SK-N-SH (cell line): ENCODE measurements around the gene DNAJC1. TPM values are rescaled to one million over a fixed set of nuclear protein-coding genes. Genes with fewer than 3 reads are reported as not detected.

Source experiments
- CTCF ChIA-PET: fragments of 300-600, 350-600 bp; formaldehyde crosslinking; extraction: SDS; loops from one replicate; lab custom pipeline; 2021; lab: Yijun Ruan, JAX
- POLR2A ChIA-PET: fragments of 350-600 bp; sonication (Branson Sonifier 250); formaldehyde crosslinking; extraction: SDS; loops from one replicate; lab custom pipeline; 2020; ENCODE audit warnings: antibody characterized with exemption, inconsistent platforms; lab: Yijun Ruan, JAX
- DNase-seq: peaks from one replicate; pipeline ENCODE4 v3.0.0; 2012
- H2AFZ ChIP-seq: fragments of 200-600 bp; sonication (generic); 2 replicates; pipeline ENCODE4 v1.8.1; 2016; ENCODE audit warnings: antibody characterized with exemption, mild to moderate bottlenecking, low read depth
- H3F3A ChIP-seq: fragments of 200-600 bp; sonication (generic); replicated peaks from 2 replicates; pipeline ENCODE3; 2016; ENCODE audit warnings: antibody characterized with exemption, mild to moderate bottlenecking; ENCODE audit not compliant: insufficient read depth
- H3K27ac ChIP-seq, 2 experiments: fragments of 200-500 bp in 1 of 2; fragments of 200-600 bp in 1 of 2; sonication (Bioruptor generic) in 1 of 2; sonication (generic), shearing (Covaris generic) in 1 of 2; 2 replicates each; pipeline versions ENCODE4 v1.5.1 to v1.6.1; 2014 to 2016; ENCODE audit warnings: low read depth in 2 of 2, inconsistent platforms in 1 of 2, low read length in 1 of 2, mild to moderate bottlenecking in 1 of 2, mixed read lengths in 1 of 2
- H3K27me3 ChIP-seq: fragments of 200-600 bp; sonication (generic), shearing (Covaris generic); 2 replicates; pipeline ENCODE4 v1.6.1; 2016; ENCODE audit warnings: mixed run types; ENCODE audit not compliant: insufficient read depth
- H3K36me3 ChIP-seq, 2 experiments: fragments of 200-500 bp in 1 of 2; fragments of 200-600 bp in 1 of 2; sonication (Bioruptor generic) in 1 of 2; sonication (generic) in 1 of 2; replicated peaks in 1 of 2; 2 replicates each; pipeline versions ENCODE3 to v1.5.1; 2014 to 2016; ENCODE audit warnings: low read length in 1 of 2, mild to moderate bottlenecking in 1 of 2; ENCODE audit not compliant: insufficient read depth in 2 of 2, control insufficient read depth in 1 of 2
- H3K4me1 ChIP-seq, 2 experiments: fragments of 200-500 bp in 1 of 2; fragments of 200-600 bp in 1 of 2; sonication (Bioruptor generic) in 1 of 2; sonication (generic), shearing (Covaris generic) in 1 of 2; 2 replicates each; pipeline versions ENCODE4 v1.5.1 to v1.6.1; 2014 to 2016; ENCODE audit warnings: low read depth in 1 of 2, low read length in 1 of 2, mixed run types in 1 of 2; ENCODE audit not compliant: insufficient read depth in 2 of 2, control insufficient read depth in 1 of 2
- H3K4me2 ChIP-seq: fragments of 200-600 bp; sonication (generic), shearing (Covaris generic); 2 replicates; pipeline ENCODE4 v1.6.1; 2017; ENCODE audit warnings: mixed run types
- H3K4me3 ChIP-seq, 2 experiments: fragments of 200-500 bp in 1 of 2; fragments of 200-600 bp in 1 of 2; sonication (Bioruptor generic) in 1 of 2; sonication (generic), shearing (Covaris generic) in 1 of 2; 2 replicates each; pipeline versions ENCODE4 v1.5.1 to v1.8.1; 2014 to 2016; ENCODE audit warnings: low read depth in 2 of 2, inconsistent platforms in 1 of 2, low read length in 1 of 2, mild to moderate bottlenecking in 1 of 2, mixed read lengths in 1 of 2, moderate library complexity in 1 of 2
- H3K79me2 ChIP-seq: fragments of 200-600 bp; sonication (generic); 2 replicates; pipeline ENCODE4 v1.8.1; 2017; ENCODE audit warnings: mild to moderate bottlenecking; ENCODE audit not compliant: insufficient read depth
- H3K9ac ChIP-seq: fragments of 200-600 bp; sonication (generic); 2 replicates; pipeline ENCODE4 v1.6.1; 2017; ENCODE audit warnings: mixed run types
- H3K9me2 ChIP-seq: fragments of 200-600 bp; sonication (generic); 2 replicates; pipeline ENCODE4 v1.6.1; 2017; ENCODE audit warnings: mixed run types
- H3K9me3 ChIP-seq: fragments of 200-600 bp; sonication (generic); 2 replicates; pipeline ENCODE4 v1.6.1; 2017; ENCODE audit warnings: mixed run types, mild to moderate bottlenecking, moderate library complexity
- H4K20me1 ChIP-seq: fragments of 200-600 bp; sonication (generic); 2 replicates; pipeline ENCODE4 v1.6.1; 2017; ENCODE audit warnings: mild to moderate bottlenecking, mixed run types; ENCODE audit not compliant: insufficient read depth
- CHD2 ChIP-seq: fragments of 150-350 bp; IDR thresholded peaks from 2 replicates; pipeline ENCODE4 v1.6.1; 2018; ENCODE audit warnings: low read length; ENCODE audit not compliant: partially characterized antibody
- ELF1 ChIP-seq: IDR thresholded peaks from 2 replicates; pipeline ENCODE4 v1.4.0; 2012
- EP300 ChIP-seq, 2 experiments: IDR thresholded peaks; 2 replicates each; pipeline versions ENCODE4 v1.4.0 to v1.6.1; 2012; ENCODE audit warnings: borderline replicate concordance in 1 of 2, low read depth in 1 of 2, low read length in 1 of 2
- FOSL2 ChIP-seq: IDR thresholded peaks from 2 replicates; pipeline ENCODE4 v1.4.0; 2012; ENCODE audit warnings: low read depth, mild to moderate bottlenecking, moderate library complexity, borderline replicate concordance
- FOXJ3 ChIP-seq: sonication (generic); formaldehyde crosslinking; IDR thresholded peaks from 2 replicates; pipeline ENCODE4 v1.5.1; 2020; ENCODE audit warnings: mild to moderate bottlenecking, missing genetic modification reagents
- FOXM1 ChIP-seq: IDR thresholded peaks from 2 replicates; pipeline ENCODE4 v1.4.0; 2012; ENCODE audit warnings: low read depth, mild to moderate bottlenecking
- GABPA ChIP-seq: IDR thresholded peaks from 2 replicates; pipeline ENCODE4 v1.4.0; 2012; ENCODE audit warnings: low read depth, mild to moderate bottlenecking
- GATA2 ChIP-seq: sonication (generic); formaldehyde crosslinking; IDR thresholded peaks from 2 replicates; pipeline ENCODE4 v1.5.0; 2020; ENCODE audit warnings: mild to moderate bottlenecking, missing genetic modification reagents
- JUND ChIP-seq: IDR thresholded peaks from 2 replicates; pipeline ENCODE4 v1.4.0; 2012
- MEF2A ChIP-seq: IDR thresholded peaks from 2 replicates; pipeline ENCODE4 v1.4.0; 2012; ENCODE audit warnings: low read depth, borderline replicate concordance
- MXI1 ChIP-seq: IDR thresholded peaks from 2 replicates; pipeline ENCODE4 v1.6.1; 2012; ENCODE audit warnings: mild to moderate bottlenecking, low read depth, low read length, improper control_type of control experiment
- PBX3 ChIP-seq: IDR thresholded peaks from 2 replicates; pipeline ENCODE4; 2012
- POLR2AphosphoS5 ChIP-seq: IDR thresholded peaks from 2 replicates; pipeline ENCODE4 v1.6.1; 2012; ENCODE audit warnings: low read depth, low read length
- RAD21 ChIP-seq: IDR thresholded peaks from 2 replicates; pipeline ENCODE4 v1.6.1; 2012; ENCODE audit warnings: mild to moderate bottlenecking, low read length
- RCOR1 ChIP-seq: fragments of 150-350 bp; IDR thresholded peaks from 2 replicates; pipeline ENCODE4 v1.6.1; 2017; ENCODE audit warnings: antibody characterized with exemption, low read length
- REST ChIP-seq: IDR thresholded peaks from 2 replicates; pipeline ENCODE4 v1.6.1; 2012; ENCODE audit warnings: mild to moderate bottlenecking, low read depth, low read length, moderate library complexity
- TAF1 ChIP-seq: IDR thresholded peaks from 2 replicates; pipeline ENCODE4 v1.6.1; 2012; ENCODE audit warnings: low read depth, mild to moderate bottlenecking, low read length, moderate library complexity, borderline replicate concordance
- TEAD4 ChIP-seq: IDR thresholded peaks from 2 replicates; pipeline ENCODE4 v1.4.0; 2012; ENCODE audit warnings: mild to moderate bottlenecking, borderline replicate concordance; ENCODE audit not compliant: insufficient read depth
- USF1 ChIP-seq: IDR thresholded peaks from 2 replicates; pipeline ENCODE4 v1.4.0; 2012; ENCODE audit warnings: low read depth, borderline replicate concordance
- whole genome bisulfite sequencing: methylation state at CpG from one replicate; pipeline ENCODE4 v1.1.6; 2017; ENCODE audit warnings: low lambda C conversion rate; 5-methylcytosine and 5-hydroxymethylcytosine counted together
- polyA plus RNA-seq, 3 experiments: library from polyadenylated mRNA; depleted of rRNA; stranded (reverse); fragments of >200 nt; gene quantifications; 2 replicates each; pipeline ENCODE4 v1.2.3, GENCODE V29; 2012
- TF ChIP-seq, protein P1 (sequence below): IDR thresholded peaks from 2 replicates; pipeline ENCODE4 v1.4.0; 2012; ENCODE audit warnings: low read depth, borderline replicate concordance

The DNAJC1 gene
- polyA plus RNA-seq, 1 of the 3 experiments (the other 2 are of a cell fraction) = 9.3 TPM

DNA sequence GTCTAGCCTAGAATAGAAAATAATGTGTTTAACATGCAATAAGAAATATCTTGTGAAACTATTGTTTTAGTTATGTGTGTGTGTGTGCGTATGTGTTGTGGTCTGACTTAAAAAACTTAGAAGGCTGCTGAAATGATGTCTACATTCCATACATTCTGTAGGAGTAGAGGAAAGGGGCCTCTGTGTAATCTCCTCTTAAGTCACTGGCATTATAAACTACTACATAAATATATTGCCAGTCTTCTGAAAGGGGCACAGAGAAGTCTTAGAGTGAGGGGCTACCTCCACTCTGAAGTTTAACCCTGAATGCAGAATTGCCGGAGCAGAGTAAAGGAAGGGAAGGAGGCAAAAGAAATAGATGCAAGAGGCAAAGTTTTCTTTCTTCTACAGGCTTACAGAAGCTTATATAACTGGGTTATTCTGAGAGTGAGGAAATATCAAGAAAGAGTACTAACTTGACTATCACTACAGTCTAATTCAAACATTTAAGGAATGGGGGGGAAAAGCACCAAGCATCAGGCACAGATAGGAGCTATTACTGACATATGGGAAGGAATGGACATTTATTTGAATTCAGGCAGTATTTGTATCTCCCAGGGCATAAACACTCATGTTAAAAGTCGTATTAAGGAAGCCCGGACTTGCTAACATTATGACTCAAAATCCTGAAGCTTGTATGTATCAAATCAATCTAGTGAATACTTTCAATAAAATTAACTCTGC lies 75.7 kb downstream of the DNAJC1 start:
- Histone ChIP-seq H3K27ac (peak overlapping the region in 1 of 2 experiments; percentile 29; a peak in 1 of 4 replicates), H3K9me3 (no peaks in the 10 kb centered on the region), H3K4me3 (no peak overlapping the region), H3K27me3 (no peaks in the 10 kb centered on the region), H3K9ac (no peak overlapping the region), H3F3A (no peaks in the 10 kb centered on the region), H4K20me1 (no peaks in the 10 kb centered on the region), H3K4me1 (peaks cover 3 to 29% of the 10 kb centered on the region in 2 experiments; a peak in 3 of 4 replicates), H3K79me2 (no peaks in the 10 kb centered on the region), H3K9me2 (no peaks in the 10 kb centered on the region), H2AFZ (no peak overlapping the region), H3K4me2 (no peak overlapping the region; the same call in 1 of the 2 replicates), H3K36me3 (no peaks in the 10 kb centered on the region)
- ChIA-PET CTCF (no interaction called here), POLR2A (no interaction called here)
- TF ChIP-seq MEF2A = no peak
- TF ChIP-seq FOXJ3 = no peak
- no peak for TF ChIP-seq TEAD4
- no peak for TF ChIP-seq JUND
- TF ChIP-seq REST = no peak
- TF ChIP-seq FOXM1 = no peak
- TF ChIP-seq GATA2 (CRISPR knock-in tag) = no peak
- no peak for TF ChIP-seq PBX3
- no peak for TF ChIP-seq ELF1
- TF ChIP-seq TAF1 = no peak
- TF ChIP-seq GABPA = no peak
- no peak for TF ChIP-seq MXI1
- TF ChIP-seq RAD21 = no peak
- no peak for TF ChIP-seq RCOR1
- TF ChIP-seq EP300 (IDR thresholded peaks at IDR 0.05; ENCODE audit: borderline replicate concordance in 1 of 2, low read depth in 1 of 2, low read length in 1 of 2) = no peak
- TF ChIP-seq CHD2 = no peak
- TF ChIP-seq FOSL2 = no peak
- TF ChIP-seq, protein P1, sequence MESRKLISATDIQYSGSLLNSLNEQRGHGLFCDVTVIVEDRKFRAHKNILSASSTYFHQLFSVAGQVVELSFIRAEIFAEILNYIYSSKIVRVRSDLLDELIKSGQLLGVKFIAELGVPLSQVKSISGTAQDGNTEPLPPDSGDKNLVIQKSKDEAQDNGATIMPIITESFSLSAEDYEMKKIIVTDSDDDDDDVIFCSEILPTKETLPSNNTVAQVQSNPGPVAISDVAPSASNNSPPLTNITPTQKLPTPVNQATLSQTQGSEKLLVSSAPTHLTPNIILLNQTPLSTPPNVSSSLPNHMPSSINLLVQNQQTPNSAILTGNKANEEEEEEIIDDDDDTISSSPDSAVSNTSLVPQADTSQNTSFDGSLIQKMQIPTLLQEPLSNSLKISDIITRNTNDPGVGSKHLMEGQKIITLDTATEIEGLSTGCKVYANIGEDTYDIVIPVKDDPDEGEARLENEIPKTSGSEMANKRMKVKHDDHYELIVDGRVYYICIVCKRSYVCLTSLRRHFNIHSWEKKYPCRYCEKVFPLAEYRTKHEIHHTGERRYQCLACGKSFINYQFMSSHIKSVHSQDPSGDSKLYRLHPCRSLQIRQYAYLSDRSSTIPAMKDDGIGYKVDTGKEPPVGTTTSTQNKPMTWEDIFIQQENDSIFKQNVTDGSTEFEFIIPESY = no peak
- no peak for TF ChIP-seq USF1
- TF ChIP-seq POLR2AphosphoS5 = no peak
- DNase-seq = no peak
- 77% methylated on average over 4 of the region's 4 CpGs for WGBS
